ENCODE measurements around the gene MPV17. TPM values are rescaled to one million over a fixed set of nuclear protein-coding genes. Genes with fewer than 3 reads are reported as not detected.

MPV17 gene
- total and polyA plus RNA-seq, 2 of the 13 experiments (the other 11 are each of a cell fraction or from before 2014, with no cell fraction given): 48.9 to 129 TPM

DNA sequence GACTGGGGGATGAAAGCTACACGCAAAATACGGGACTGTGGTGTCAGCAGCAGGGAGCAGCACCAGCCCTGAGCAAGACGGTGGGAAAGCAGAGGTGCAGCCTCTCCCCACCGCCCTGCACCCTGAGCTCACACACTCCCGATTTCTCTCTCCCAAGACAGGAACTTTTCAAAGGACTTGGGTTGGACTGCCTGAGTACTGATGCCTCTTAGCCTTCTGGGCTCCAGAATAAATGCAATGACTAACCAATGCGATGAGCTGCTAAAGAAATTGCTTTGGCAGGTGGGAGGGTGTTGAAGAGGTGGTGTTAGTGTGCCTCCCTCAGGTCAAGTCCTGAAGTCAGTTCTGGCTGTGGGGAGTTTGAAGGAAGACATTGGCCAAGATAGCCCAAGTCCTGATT, 31.0 kb downstream of the MPV17 start:
- peak overlapping the region; percentile 92 for H3K4me2 ChIP-seq (ENCODE audit: low read depth, low read length)
- H2AFZ ChIP-seq (ENCODE audit: low read length): no peak overlapping the region
- in situ Hi-C loops (cut with HindIII; ENCODE audit: extremely low pct_ligation_motif_present, low pct_unique_long_range_greater_than_20kb) (no loop called here), intact Hi-C loops (cut with micrococcal nuclease; ENCODE audit: unreplicated experiment) (loop anchor here (1.0 to 5.0 kb wide), 2 partner anchors 27 to 195 kb away; no protein-coding TSS in a partner anchor)
- H3K9me3 ChIP-seq (ENCODE audit: low read length): no peaks in the 10 kb centered on the region
- FAIRE-seq (peak; percentile 67), ATAC-seq (peak; percentile 78), DNase-seq (ENCODE audit: low spot score) (peak; percentile 44)
- no peak overlapping the region for H3K9ac ChIP-seq (ENCODE audit: insufficient read depth, low read depth, low read length)
- no peaks in the 10 kb centered on the region for H3K36me3 ChIP-seq (replicated peaks in 1 of 2; ENCODE audit: control insufficient read depth in 1 of 2, insufficient read depth in 2 of 2, low read length in 2 of 2)
- CTCF ChIA-PET (ENCODE audit: low intra/inter-chr PET ratio, low total read pairs): interaction anchor here (1.1 kb wide), 1 partner anchor 193 kb away, joined by 3 read pairs; no protein-coding TSS in a partner anchor
- POLR2A ChIA-PET: interaction anchor here (1.0 to 3.3 kb wide), 4 partner anchors 11 to 78 kb away, joined by 3 to 22 read pairs (median 4); no protein-coding TSS in a partner anchor
- peak overlapping the region; percentile 13 to 52 (median 25); a peak in 2 of 6 replicates for H3K4me3 ChIP-seq (replicated peaks in 1 of 3; ENCODE audit: insufficient read depth in 1 of 3, low read depth in 2 of 3, low read length in 3 of 3)
- H3K27ac ChIP-seq (ENCODE audit: extremely low read length, insufficient read depth, low read length): no peak overlapping the region
- 2% methylated on average over 6 of the region's 6 CpGs for WGBS (ENCODE audit: low lambda C conversion rate)
- H3K27me3 ChIP-seq (ENCODE audit: control insufficient read depth in 1 of 2, insufficient read depth in 2 of 2, low read length in 2 of 2): no peaks in the 10 kb centered on the region
- no peaks in the 10 kb centered on the region for H3K79me2 ChIP-seq (ENCODE audit: insufficient read depth, low read length)
- BruUV-seq (replicated peaks): no TSS peak
- H3K4me1 ChIP-seq (ENCODE audit: insufficient read depth, low read length): peaks cover 82% of the 10 kb centered on the region
- no peaks in the 10 kb centered on the region for H4K20me1 ChIP-seq (ENCODE audit: insufficient read depth, low read length)
- TF ChIP-seq ZNF775 (CRISPR knock-in tag; IDR thresholded peaks at IDR 0.05; ENCODE audit: borderline replicate concordance): no peak
- TF ChIP-seq ZSCAN31 (CRISPR knock-in tag; IDR thresholded peaks at IDR 0.05; ENCODE audit: low read depth): peak; percentile 44; the same call in 1 of the 2 replicates
- TF ChIP-seq ZSCAN25 (CRISPR knock-in tag; IDR thresholded peaks at IDR 0.05): peak; percentile 88
- 0 out of 2 replicates have a peak, but pooled peaks have one; percentile 17 for TF ChIP-seq FOXO1 (CRISPR knock-in tag; IDR thresholded peaks at IDR 0.05)
- no peak for TF ChIP-seq MTF2 (CRISPR knock-in tag; IDR thresholded peaks at IDR 0.05; ENCODE audit: borderline replicate concordance)
- TF ChIP-seq, protein P1, sequence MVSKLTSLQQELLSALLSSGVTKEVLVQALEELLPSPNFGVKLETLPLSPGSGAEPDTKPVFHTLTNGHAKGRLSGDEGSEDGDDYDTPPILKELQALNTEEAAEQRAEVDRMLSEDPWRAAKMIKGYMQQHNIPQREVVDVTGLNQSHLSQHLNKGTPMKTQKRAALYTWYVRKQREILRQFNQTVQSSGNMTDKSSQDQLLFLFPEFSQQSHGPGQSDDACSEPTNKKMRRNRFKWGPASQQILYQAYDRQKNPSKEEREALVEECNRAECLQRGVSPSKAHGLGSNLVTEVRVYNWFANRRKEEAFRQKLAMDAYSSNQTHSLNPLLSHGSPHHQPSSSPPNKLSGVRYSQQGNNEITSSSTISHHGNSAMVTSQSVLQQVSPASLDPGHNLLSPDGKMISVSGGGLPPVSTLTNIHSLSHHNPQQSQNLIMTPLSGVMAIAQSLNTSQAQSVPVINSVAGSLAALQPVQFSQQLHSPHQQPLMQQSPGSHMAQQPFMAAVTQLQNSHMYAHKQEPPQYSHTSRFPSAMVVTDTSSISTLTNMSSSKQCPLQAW (CRISPR knock-in tag; IDR thresholded peaks at IDR 0.05): peak; percentile 45; the same call in 1 of the 2 replicates
- TF ChIP-seq ZNF20 (CRISPR knock-in tag; IDR thresholded peaks at IDR 0.05): no peak
- peak; percentile 33; the same call in 1 of the 2 replicates for TF ChIP-seq THAP11 (CRISPR knock-in tag; IDR thresholded peaks at IDR 0.05)
- TF ChIP-seq, protein P2, sequence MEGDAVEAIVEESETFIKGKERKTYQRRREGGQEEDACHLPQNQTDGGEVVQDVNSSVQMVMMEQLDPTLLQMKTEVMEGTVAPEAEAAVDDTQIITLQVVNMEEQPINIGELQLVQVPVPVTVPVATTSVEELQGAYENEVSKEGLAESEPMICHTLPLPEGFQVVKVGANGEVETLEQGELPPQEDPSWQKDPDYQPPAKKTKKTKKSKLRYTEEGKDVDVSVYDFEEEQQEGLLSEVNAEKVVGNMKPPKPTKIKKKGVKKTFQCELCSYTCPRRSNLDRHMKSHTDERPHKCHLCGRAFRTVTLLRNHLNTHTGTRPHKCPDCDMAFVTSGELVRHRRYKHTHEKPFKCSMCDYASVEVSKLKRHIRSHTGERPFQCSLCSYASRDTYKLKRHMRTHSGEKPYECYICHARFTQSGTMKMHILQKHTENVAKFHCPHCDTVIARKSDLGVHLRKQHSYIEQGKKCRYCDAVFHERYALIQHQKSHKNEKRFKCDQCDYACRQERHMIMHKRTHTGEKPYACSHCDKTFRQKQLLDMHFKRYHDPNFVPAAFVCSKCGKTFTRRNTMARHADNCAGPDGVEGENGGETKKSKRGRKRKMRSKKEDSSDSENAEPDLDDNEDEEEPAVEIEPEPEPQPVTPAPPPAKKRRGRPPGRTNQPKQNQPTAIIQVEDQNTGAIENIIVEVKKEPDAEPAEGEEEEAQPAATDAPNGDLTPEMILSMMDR (CRISPR knock-in tag; IDR thresholded peaks at IDR 0.05): peak; percentile 78
- no peak for TF ChIP-seq TBP (CRISPR knock-in tag; IDR thresholded peaks at IDR 0.05)
- TF ChIP-seq SALL1 (CRISPR knock-in tag; IDR thresholded peaks at IDR 0.05): 0 out of 2 replicates have a peak, but pooled peaks have one; percentile 6
- TF ChIP-seq, protein P3, sequence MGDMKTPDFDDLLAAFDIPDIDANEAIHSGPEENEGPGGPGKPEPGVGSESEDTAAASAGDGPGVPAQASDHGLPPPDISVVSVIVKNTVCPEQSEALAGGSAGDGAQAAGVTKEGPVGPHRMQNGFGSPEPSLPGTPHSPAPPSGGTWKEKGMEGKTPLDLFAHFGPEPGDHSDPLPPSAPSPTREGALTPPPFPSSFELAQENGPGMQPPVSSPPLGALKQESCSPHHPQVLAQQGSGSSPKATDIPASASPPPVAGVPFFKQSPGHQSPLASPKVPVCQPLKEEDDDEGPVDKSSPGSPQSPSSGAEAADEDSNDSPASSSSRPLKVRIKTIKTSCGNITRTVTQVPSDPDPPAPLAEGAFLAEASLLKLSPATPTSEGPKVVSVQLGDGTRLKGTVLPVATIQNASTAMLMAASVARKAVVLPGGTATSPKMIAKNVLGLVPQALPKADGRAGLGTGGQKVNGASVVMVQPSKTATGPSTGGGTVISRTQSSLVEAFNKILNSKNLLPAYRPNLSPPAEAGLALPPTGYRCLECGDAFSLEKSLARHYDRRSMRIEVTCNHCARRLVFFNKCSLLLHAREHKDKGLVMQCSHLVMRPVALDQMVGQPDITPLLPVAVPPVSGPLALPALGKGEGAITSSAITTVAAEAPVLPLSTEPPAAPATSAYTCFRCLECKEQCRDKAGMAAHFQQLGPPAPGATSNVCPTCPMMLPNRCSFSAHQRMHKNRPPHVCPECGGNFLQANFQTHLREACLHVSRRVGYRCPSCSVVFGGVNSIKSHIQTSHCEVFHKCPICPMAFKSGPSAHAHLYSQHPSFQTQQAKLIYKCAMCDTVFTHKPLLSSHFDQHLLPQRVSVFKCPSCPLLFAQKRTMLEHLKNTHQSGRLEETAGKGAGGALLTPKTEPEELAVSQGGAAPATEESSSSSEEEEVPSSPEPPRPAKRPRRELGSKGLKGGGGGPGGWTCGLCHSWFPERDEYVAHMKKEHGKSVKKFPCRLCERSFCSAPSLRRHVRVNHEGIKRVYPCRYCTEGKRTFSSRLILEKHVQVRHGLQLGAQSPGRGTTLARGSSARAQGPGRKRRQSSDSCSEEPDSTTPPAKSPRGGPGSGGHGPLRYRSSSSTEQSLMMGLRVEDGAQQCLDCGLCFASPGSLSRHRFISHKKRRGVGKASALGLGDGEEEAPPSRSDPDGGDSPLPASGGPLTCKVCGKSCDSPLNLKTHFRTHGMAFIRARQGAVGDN (CRISPR knock-in tag; IDR thresholded peaks at IDR 0.05): 0 out of 2 replicates have a peak, but pooled peaks have one; percentile 17
- no peak for TF ChIP-seq ZNF138 (CRISPR knock-in tag; IDR thresholded peaks at IDR 0.05; ENCODE audit: low read depth)
- TF ChIP-seq KAT2B (IDR thresholded peaks at IDR 0.05; ENCODE audit: borderline replicate concordance, low read depth, low read length): no peak
- TF ChIP-seq NFATC3 (CRISPR knock-in tag; IDR thresholded peaks at IDR 0.05): 0 out of 2 replicates have a peak, but pooled peaks have one; percentile 10

All from HepG2 (cell line).